Activated naive CD8-positive, alpha-beta T cell (primary cell): ENCODE data around the gene MYO3A.
"Not testable (repeated sequence)": the region's sequence is repeated elsewhere in the genome, so short reads cannot be mapped to it uniquely, and the experiment has no call there.

Source experiments
- H3K27ac Mint-ChIP-seq: one replicate; pipeline ENCODE4 v1.8.0; 2021; ENCODE audit warnings: mixed read lengths
- H3K27me3 Mint-ChIP-seq: one replicate; pipeline ENCODE4 v1.8.0; 2021; ENCODE audit warnings: mixed read lengths
- H3K36me3 Mint-ChIP-seq: one replicate; pipeline ENCODE4 v1.8.0; 2021; ENCODE audit warnings: mixed read lengths
- H3K4me1 Mint-ChIP-seq: one replicate; pipeline ENCODE4 v1.8.0; 2021; ENCODE audit warnings: low read depth, mixed read lengths
- H3K4me3 Mint-ChIP-seq: one replicate; pipeline ENCODE4 v1.8.0; 2021; ENCODE audit warnings: mild to moderate bottlenecking, mixed read lengths
- H3K9me3 Mint-ChIP-seq: one replicate; pipeline ENCODE4 v1.8.0; 2021; ENCODE audit warnings: low read depth, mixed read lengths

MYO3A gene

GRCh38 chr10:26090026-26090425 is 156.0 kb downstream of the MYO3A start:
- no peaks in the 10 kb centered on the region for H3K9me3 Mint-ChIP-seq
- H3K4me1 Mint-ChIP-seq: no peaks in the 10 kb centered on the region
- no peaks in the 10 kb centered on the region for H3K36me3 Mint-ChIP-seq
- H3K4me3 Mint-ChIP-seq: no peak overlapping the region
- no peak overlapping the region for H3K27ac Mint-ChIP-seq
- peaks cover 9% of the 10 kb centered on the region for H3K27me3 Mint-ChIP-seq

- H3K4me1 Mint-ChIP-seq: no peaks in the 10 kb centered on the region
- H3K27me3 Mint-ChIP-seq: peaks cover 6% of the 10 kb centered on the region
- no peak overlapping the region for H3K27ac Mint-ChIP-seq
- H3K36me3 Mint-ChIP-seq: no peaks in the 10 kb centered on the region
- H3K4me3 Mint-ChIP-seq: no peak overlapping the region
- no peaks in the 10 kb centered on the region for H3K9me3 Mint-ChIP-seq
These were observed 156.7 kb downstream of the MYO3A start for GRCh38 chr10:26090762-26091161.

GRCh38 chr10:26093229-26093628 is 159.2 kb downstream of the MYO3A start:
- Mint-ChIP-seq H3K4me3 (no peak overlapping the region), H3K27ac (no peak overlapping the region), H3K4me1 (no peaks in the 10 kb centered on the region), H3K9me3 (no peaks in the 10 kb centered on the region), H3K27me3 (peaks cover 3% of the 10 kb centered on the region), H3K36me3 (no peaks in the 10 kb centered on the region)

- Mint-ChIP-seq H3K27me3 (no peaks in the 10 kb centered on the region), H3K4me3 (no peak overlapping the region), H3K27ac (no peak overlapping the region), H3K9me3 (no peaks in the 10 kb centered on the region), H3K4me1 (no peaks in the 10 kb centered on the region), H3K36me3 (no peaks in the 10 kb centered on the region)
These were observed 161.8 kb downstream of the MYO3A start for GRCh38 chr10:26095781-26096180.

- not testable (repeated sequence) for H3K4me1 Mint-ChIP-seq, H3K9me3 Mint-ChIP-seq, H3K27ac Mint-ChIP-seq, H3K36me3 Mint-ChIP-seq, H3K27me3 Mint-ChIP-seq, H3K4me3 Mint-ChIP-seq
These were observed 163.5 kb downstream of the MYO3A start for GRCh38 chr10:26097549-26097948.

- Mint-ChIP-seq H3K4me3 (no peak overlapping the region), H3K9me3 (no peaks in the 10 kb centered on the region), H3K36me3 (no peaks in the 10 kb centered on the region), H3K4me1 (no peaks in the 10 kb centered on the region), H3K27me3 (peaks cover 9% of the 10 kb centered on the region), H3K27ac (no peak overlapping the region)
These were observed 178.5 kb downstream of the MYO3A start for GRCh38 chr10:26112532-26112931.

- Mint-ChIP-seq H3K36me3 (no peaks in the 10 kb centered on the region), H3K27ac (no peak overlapping the region), H3K4me1 (no peaks in the 10 kb centered on the region), H3K4me3 (no peak overlapping the region), H3K27me3 (peaks cover 7% of the 10 kb centered on the region), H3K9me3 (no peaks in the 10 kb centered on the region)
These were observed 204.6 kb downstream of the MYO3A start for GRCh38 chr10:26138613-26139012.

- no peaks in the 10 kb centered on the region for H3K9me3 Mint-ChIP-seq
- no peaks in the 10 kb centered on the region for H3K36me3 Mint-ChIP-seq
- no peak overlapping the region for H3K27ac Mint-ChIP-seq
- H3K27me3 Mint-ChIP-seq: peaks cover 19% of the 10 kb centered on the region
- no peak overlapping the region for H3K4me3 Mint-ChIP-seq
- H3K4me1 Mint-ChIP-seq: no peaks in the 10 kb centered on the region
These were observed 222.0 kb downstream of the MYO3A start for GRCh38 chr10:26156019-26156418.

GRCh38 chr10:26157734-26158133 is 223.7 kb downstream of the MYO3A start:
- H3K4me1 Mint-ChIP-seq: no peaks in the 10 kb centered on the region

GRCh38 chr10:26169466-26169865 is 235.4 kb downstream of the MYO3A start:
- Mint-ChIP-seq H3K36me3 (no peaks in the 10 kb centered on the region), H3K9me3 (no peaks in the 10 kb centered on the region), H3K27ac (no peak overlapping the region), H3K4me3 (no peak overlapping the region), H3K4me1 (no peaks in the 10 kb centered on the region), H3K27me3 (peaks cover 6% of the 10 kb centered on the region)

More at GRCh38 chr10:26157734-26158133, 223.7 kb downstream of the MYO3A start:
- no peak overlapping the region for H3K4me3 Mint-ChIP-seq
- no peak overlapping the region for H3K27ac Mint-ChIP-seq
- no peaks in the 10 kb centered on the region for H3K36me3 Mint-ChIP-seq
- peaks cover 13% of the 10 kb centered on the region for H3K27me3 Mint-ChIP-seq
- H3K9me3 Mint-ChIP-seq: no peaks in the 10 kb centered on the region

- Mint-ChIP-seq H3K9me3 (no peaks in the 10 kb centered on the region), H3K36me3 (no peaks in the 10 kb centered on the region), H3K4me3 (no peak overlapping the region), H3K27ac (no peak overlapping the region), H3K27me3 (peaks cover 5% of the 10 kb centered on the region), H3K4me1 (no peaks in the 10 kb centered on the region)
These were observed 238.1 kb downstream of the MYO3A start for GRCh38 chr10:26172131-26172530.

- Mint-ChIP-seq H3K4me3 (no peak overlapping the region), H3K27ac (no peak overlapping the region), H3K36me3 (no peaks in the 10 kb centered on the region), H3K9me3 (no peaks in the 10 kb centered on the region), H3K27me3 (peaks cover 7% of the 10 kb centered on the region), H3K4me1 (no peaks in the 10 kb centered on the region)
These were observed 239.8 kb downstream of the MYO3A start for GRCh38 chr10:26173837-26174236.

- Mint-ChIP-seq H3K9me3 (no peaks in the 10 kb centered on the region), H3K4me3 (no peak overlapping the region), H3K36me3 (no peaks in the 10 kb centered on the region), H3K27ac (no peak overlapping the region), H3K27me3 (peaks cover 7% of the 10 kb centered on the region), H3K4me1 (no peaks in the 10 kb centered on the region)
These were observed 243.3 kb downstream of the MYO3A start for GRCh38 chr10:26177341-26177740.

GRCh38 chr10:26194275-26194674 is 260.2 kb downstream of the MYO3A start:
- Mint-ChIP-seq H3K36me3 (no peaks in the 10 kb centered on the region), H3K4me1 (peaks cover 3% of the 10 kb centered on the region), H3K4me3 (no peak overlapping the region), H3K9me3 (peaks cover 4% of the 10 kb centered on the region), H3K27ac (no peak overlapping the region), H3K27me3 (peaks cover 7% of the 10 kb centered on the region)

- Mint-ChIP-seq H3K27me3 (peaks cover under 1% of the 10 kb centered on the region), H3K4me3 (no peak overlapping the region), H3K27ac (no peak overlapping the region), H3K9me3 (peaks cover 4% of the 10 kb centered on the region), H3K36me3 (no peaks in the 10 kb centered on the region), H3K4me1 (peaks cover 3% of the 10 kb centered on the region)
These were observed 263.2 kb downstream of the MYO3A start for GRCh38 chr10:26197248-26197647.

- Mint-ChIP-seq H3K36me3 (no peaks in the 10 kb centered on the region), H3K27ac (no peak overlapping the region), H3K4me3 (no peak overlapping the region), H3K9me3 (peaks cover 4% of the 10 kb centered on the region), H3K4me1 (peaks cover 3% of the 10 kb centered on the region), H3K27me3 (peaks cover 2% of the 10 kb centered on the region)
These were observed 264.1 kb downstream of the MYO3A start for GRCh38 chr10:26198119-26198518.
